ENCODE data around the gene KIF25. TPM values are rescaled to one million over a fixed set of nuclear protein-coding genes. Genes with fewer than 3 reads are reported as not detected.

KIF25 gene
- total RNA-seq, 4 donors from 2014 or later: 0.16 to 1.0 TPM; not detected in 2

DNA sequence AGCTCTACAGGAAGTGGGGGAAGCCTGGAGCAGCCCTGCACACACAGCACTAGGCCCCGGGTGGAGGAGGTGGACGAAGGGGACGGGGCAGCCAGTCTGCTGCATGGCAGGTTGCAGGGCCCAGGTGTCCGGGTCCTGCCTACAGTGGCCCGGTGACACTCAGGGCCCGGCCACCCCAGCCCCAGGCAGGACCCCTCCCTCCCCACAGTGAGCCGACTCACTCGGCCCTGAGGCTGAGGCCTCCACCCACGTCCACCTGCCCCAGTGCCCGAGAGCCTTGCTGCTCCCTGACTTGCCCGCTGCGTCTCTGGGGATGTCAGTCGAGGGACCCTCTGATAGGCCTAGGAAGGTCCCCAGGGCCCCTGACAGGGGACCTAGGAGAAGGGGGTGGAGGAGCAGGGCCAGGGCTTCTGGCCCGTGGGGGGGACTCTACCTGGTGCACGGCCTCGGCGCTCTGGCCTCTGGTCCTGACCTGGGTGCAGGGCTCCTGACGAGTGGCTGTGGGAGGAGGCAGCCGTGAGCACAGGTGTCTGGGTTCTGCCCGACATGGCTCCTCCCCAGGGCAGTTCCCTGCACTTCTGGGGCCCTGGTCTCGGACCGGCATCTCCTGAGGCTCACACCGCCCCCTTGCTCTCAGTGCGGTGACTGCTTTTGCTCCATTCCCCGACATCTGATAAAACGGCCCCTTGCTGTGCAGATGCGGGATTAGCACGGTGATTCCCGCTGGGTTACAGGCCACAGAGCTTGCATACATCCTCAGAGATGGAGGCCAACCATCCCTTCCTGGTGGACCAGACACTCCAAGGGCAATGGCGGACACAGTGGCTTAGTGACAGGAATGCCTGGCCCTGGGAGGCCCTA lies 61.5 kb downstream of the KIF25 start:
- H3K36me3 ChIP-seq: no peaks in the 10 kb centered on the region
- ATAC-seq (no peak), DNase-seq (no peak)
- no peaks in the 10 kb centered on the region for H3K27me3 ChIP-seq
- H3K4me3 ChIP-seq: no peak overlapping the region
- in situ Hi-C loops (cut with MboI; ENCODE audit: low sequenced_read_pairs in 4 of 4) (no loop called here), intact Hi-C loops (cut with DNase I; ENCODE audit: low total_unique reads) (loop anchor here (10.0 kb wide), 1 partner anchor 154 kb away; no protein-coding TSS in a partner anchor)
- TF ChIP-seq, protein P1, sequence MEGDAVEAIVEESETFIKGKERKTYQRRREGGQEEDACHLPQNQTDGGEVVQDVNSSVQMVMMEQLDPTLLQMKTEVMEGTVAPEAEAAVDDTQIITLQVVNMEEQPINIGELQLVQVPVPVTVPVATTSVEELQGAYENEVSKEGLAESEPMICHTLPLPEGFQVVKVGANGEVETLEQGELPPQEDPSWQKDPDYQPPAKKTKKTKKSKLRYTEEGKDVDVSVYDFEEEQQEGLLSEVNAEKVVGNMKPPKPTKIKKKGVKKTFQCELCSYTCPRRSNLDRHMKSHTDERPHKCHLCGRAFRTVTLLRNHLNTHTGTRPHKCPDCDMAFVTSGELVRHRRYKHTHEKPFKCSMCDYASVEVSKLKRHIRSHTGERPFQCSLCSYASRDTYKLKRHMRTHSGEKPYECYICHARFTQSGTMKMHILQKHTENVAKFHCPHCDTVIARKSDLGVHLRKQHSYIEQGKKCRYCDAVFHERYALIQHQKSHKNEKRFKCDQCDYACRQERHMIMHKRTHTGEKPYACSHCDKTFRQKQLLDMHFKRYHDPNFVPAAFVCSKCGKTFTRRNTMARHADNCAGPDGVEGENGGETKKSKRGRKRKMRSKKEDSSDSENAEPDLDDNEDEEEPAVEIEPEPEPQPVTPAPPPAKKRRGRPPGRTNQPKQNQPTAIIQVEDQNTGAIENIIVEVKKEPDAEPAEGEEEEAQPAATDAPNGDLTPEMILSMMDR (IDR thresholded peaks at IDR 0.05 in 4 of 5, conservative IDR thresholded peaks at IDR 0.05 in 1 of 5): no peak
- TF ChIP-seq POLR2A (IDR thresholded peaks at IDR 0.05): no peak
- no peak overlapping the region for H3K27ac ChIP-seq
- peaks cover 16 to 18% of the 10 kb centered on the region in 2 donors for H3K4me1 ChIP-seq
- no peaks in the 10 kb centered on the region for H3K9me3 ChIP-seq

DNA sequence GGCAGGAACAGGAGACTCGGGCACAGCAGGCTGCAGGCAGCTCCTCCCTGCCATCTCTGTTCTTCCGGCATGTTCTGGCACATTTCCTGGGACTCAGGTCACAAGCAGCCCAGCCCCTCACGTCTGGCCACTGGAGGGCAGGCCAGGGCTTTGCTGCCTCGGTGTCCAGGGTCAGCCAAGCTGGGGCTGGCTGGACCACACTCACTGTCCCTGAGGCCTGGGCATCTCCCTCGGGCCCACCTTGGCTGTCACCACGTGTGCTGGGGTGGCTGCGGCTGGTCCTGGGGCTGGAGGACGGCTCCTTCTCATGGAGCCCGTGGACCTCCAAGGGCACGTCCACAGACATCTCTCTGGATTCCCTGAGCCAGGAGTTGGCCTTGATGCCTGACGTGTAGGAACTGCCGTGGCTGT lies 63.1 kb downstream of the KIF25 start:
- no peak for TF ChIP-seq POLR2A (IDR thresholded peaks at IDR 0.05)
- TF ChIP-seq, protein P1 (IDR thresholded peaks at IDR 0.05 in 4 of 5, conservative IDR thresholded peaks at IDR 0.05 in 1 of 5): peak; percentile 20 to 53 (median 42)
- no peak overlapping the region for H3K27ac ChIP-seq
- intact Hi-C loops (cut with DNase I; ENCODE audit: low total_unique reads): loop anchor here (1.0 kb wide), 1 partner anchor 73 kb away; no protein-coding TSS in a partner anchor

DNA sequence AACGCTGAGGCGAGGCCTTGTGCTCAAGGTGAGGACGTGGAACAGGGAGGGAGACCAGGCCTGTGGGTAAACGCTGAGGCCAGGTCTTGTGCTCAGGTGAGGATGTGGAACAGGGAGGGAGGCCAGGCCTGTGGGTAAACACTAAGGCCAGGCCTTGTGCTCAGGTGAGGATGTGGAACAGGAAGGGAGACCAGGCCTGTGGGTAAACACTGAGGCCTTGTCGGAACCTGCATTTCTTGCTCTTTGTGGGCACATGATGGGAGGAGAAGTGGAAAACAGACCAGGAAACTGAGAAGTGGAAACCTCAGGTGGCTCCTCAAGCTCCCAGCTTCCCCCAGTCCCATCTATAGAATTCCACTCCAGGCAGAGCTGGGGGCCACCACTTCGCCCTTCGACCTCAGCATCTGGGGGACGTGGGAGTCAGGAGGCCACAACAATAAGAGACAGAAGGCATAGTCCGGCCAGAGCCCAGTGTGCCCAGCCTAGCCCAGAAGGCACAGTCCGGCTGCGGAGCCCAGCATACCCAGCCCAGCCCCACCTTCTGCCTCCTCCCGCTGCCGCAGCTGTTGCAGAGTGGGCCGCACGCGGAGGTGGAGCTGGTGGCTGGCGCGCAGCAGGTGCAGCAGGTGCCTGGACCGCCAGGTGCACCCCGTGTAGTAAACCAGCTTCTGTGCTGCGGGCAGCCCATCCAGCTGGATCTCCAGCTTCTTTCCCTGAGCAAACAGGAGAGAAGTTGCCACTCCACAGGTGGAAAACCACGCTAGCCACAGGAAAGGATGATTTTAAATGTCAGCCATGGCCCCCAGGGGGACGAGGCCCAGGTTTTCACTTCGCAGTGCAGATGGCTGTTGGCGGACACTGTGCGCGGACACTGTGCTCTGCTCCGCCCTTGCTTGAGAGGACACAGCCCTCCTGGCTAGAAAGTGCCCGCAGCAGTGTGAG lies 64.1 kb downstream of the KIF25 start:
- Histone ChIP-seq H3K36me3 (no peaks in the 10 kb centered on the region), H3K27me3 (no peaks in the 10 kb centered on the region), H3K27ac (no peak overlapping the region), H3K9me3 (no peaks in the 10 kb centered on the region), H3K4me3 (no peak overlapping the region), H3K4me1 (no peaks in the 10 kb centered on the region)
- in situ Hi-C loops (cut with MboI; ENCODE audit: low sequenced_read_pairs in 4 of 4): no loop called here
- ATAC-seq: no peak
- TF ChIP-seq POLR2A (IDR thresholded peaks at IDR 0.05): no peak
- TF ChIP-seq, protein P1 (IDR thresholded peaks at IDR 0.05 in 4 of 5, conservative IDR thresholded peaks at IDR 0.05 in 1 of 5): no peak
- intact Hi-C loops (cut with DNase I; ENCODE audit: low total_unique reads): no loop called here
- DNase-seq: no peak

More for the DNA sequence above, 63.1 kb downstream of the KIF25 start:
- peak; percentile 34 to 36 for ATAC-seq
- Histone ChIP-seq H3K4me3 (no peak overlapping the region), H3K36me3 (no peaks in the 10 kb centered on the region), H3K9me3 (no peaks in the 10 kb centered on the region), H3K27me3 (no peaks in the 10 kb centered on the region), H3K4me1 (peaks cover 2% of the 10 kb centered on the region in 2 donors)
- in situ Hi-C loops (cut with MboI; ENCODE audit: low sequenced_read_pairs in 4 of 4): no loop called here
- DNase-seq: peak in 1 of 2 donors; percentile 26

DNA sequence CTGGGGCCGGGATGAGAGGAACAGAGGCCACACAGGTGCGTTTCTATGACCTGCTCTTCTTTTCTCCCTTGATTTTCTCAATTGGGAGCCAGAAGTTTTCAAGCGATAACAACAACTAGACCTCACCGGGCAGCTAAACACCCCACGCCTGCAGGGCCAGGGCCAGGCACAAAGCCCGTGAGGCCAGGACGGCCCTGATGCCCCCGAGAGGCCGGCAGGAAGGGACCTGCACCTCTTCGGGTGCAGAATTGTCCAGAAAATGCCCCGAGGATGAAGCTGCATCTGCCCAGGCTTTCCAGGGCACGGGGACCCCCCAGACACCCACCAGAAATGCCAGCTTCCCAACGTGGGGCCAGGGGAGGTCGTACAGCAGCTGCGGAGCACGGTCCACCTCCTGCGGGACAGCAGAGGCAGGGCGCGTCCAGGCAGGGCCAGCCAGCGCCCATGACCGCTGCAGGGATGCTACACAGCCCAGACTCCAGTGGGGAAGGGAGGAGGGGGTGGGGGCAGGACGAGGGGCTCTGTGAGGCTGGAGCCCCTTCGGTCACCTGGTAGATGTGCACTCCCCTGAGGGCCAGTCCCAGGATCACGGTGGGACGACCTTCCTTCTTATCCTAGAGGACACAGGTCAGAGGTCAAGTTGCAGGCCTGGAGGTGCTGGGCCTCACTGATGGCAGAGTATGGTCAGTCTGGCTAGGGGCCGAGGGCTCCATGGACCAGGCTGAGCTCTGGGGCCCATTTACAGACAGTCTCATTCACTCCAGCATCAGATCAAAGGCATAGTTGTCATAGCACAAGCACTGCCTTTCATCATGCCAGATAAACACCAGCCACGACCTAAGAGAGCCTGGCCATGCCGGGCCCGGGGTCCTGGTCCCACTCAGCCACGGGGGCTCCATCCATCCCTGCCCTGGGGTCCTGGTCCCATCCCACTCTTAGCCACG lies 65.1 kb downstream of the KIF25 start:
- intact Hi-C loops (cut with DNase I; ENCODE audit: low total_unique reads) (no loop called here), in situ Hi-C loops (cut with MboI; ENCODE audit: low sequenced_read_pairs in 4 of 4) (no loop called here)
- H3K9me3 ChIP-seq: no peaks in the 10 kb centered on the region
- no peaks in the 10 kb centered on the region for H3K27me3 ChIP-seq
- H3K36me3 ChIP-seq: no peaks in the 10 kb centered on the region
- ATAC-seq (no peak), DNase-seq (no peak)
- H3K4me3 ChIP-seq: no peak overlapping the region
- H3K4me1 ChIP-seq: no peaks in the 10 kb centered on the region
- H3K27ac ChIP-seq: no peak overlapping the region
- TF ChIP-seq POLR2A (IDR thresholded peaks at IDR 0.05): no peak
- TF ChIP-seq, protein P1 (IDR thresholded peaks at IDR 0.05 in 4 of 5, conservative IDR thresholded peaks at IDR 0.05 in 1 of 5): no peak

Data from gastrocnemius medialis (tissue), 4 donors.